Measurements from ENCODE around the gene STK24.

STK24 gene

GRCh38 chr13:98447881-98448641 lies 128.8 kb downstream of the STK24 start:
- no peak overlapping the region for H3K4me3 ChIP-seq (ENCODE audit: low read depth, low read length)
- TF ChIP-seq CTCF (conservative IDR thresholded peaks at IDR 0.05; ENCODE audit: low read depth, low read length) = peak; percentile 68
- DNase-seq (ENCODE audit: low read depth) = peak; percentile 41

GRCh38 chr13:98447130-98447529 lies 129.8 kb downstream of the STK24 start:
- H3K4me3 ChIP-seq (ENCODE audit: low read depth, low read length) = no peak overlapping the region

GRCh38 chr13:98446234-98446621 lies 130.7 kb downstream of the STK24 start:
- TF ChIP-seq CTCF (conservative IDR thresholded peaks at IDR 0.05; ENCODE audit: low read depth, low read length) = no peak
- DNase-seq (ENCODE audit: low read depth) = no peak
- H3K4me3 ChIP-seq (ENCODE audit: low read depth, low read length) = no peak overlapping the region

More at GRCh38 chr13:98447130-98447529, 129.8 kb downstream of the STK24 start:
- DNase-seq (ENCODE audit: low read depth) = no peak
- no peak for TF ChIP-seq CTCF (conservative IDR thresholded peaks at IDR 0.05; ENCODE audit: low read depth, low read length)

- peak; percentile 62 for DNase-seq (ENCODE audit: low read depth)
- H3K4me3 ChIP-seq (ENCODE audit: low read depth, low read length) = no peak overlapping the region
- peak; percentile 98 for TF ChIP-seq CTCF (conservative IDR thresholded peaks at IDR 0.05; ENCODE audit: low read depth, low read length)
Observed at GRCh38 chr13:98445340-98446233, 131.3 kb downstream of the STK24 start.

GRCh38 chr13:98444381-98444780 lies 132.5 kb downstream of the STK24 start:
- H3K4me3 ChIP-seq (ENCODE audit: low read depth, low read length) = no peak overlapping the region
- TF ChIP-seq CTCF (conservative IDR thresholded peaks at IDR 0.05; ENCODE audit: low read depth, low read length) = no peak
- DNase-seq (ENCODE audit: low read depth) = no peak

GRCh38 chr13:98443800-98444325 lies 133.0 kb downstream of the STK24 start:
- no peak for TF ChIP-seq CTCF (conservative IDR thresholded peaks at IDR 0.05; ENCODE audit: low read depth, low read length)
- DNase-seq (ENCODE audit: low read depth) = no peak
- H3K4me3 ChIP-seq (ENCODE audit: low read depth, low read length) = no peak overlapping the region

All from choroid plexus epithelial cell (primary cell).